Fibroblast of skin of back (primary cell): ENCODE data around the gene TUBA1C.
"Not testable (repeated sequence)": the region's sequence is repeated elsewhere in the genome, so short reads cannot be mapped to it uniquely, and the experiment has no call there.

Source experiments
- DNase-seq: peaks from one replicate; pipeline ENCODE4 v3.0.0-alpha.2; 2013

TUBA1C gene

DNA sequence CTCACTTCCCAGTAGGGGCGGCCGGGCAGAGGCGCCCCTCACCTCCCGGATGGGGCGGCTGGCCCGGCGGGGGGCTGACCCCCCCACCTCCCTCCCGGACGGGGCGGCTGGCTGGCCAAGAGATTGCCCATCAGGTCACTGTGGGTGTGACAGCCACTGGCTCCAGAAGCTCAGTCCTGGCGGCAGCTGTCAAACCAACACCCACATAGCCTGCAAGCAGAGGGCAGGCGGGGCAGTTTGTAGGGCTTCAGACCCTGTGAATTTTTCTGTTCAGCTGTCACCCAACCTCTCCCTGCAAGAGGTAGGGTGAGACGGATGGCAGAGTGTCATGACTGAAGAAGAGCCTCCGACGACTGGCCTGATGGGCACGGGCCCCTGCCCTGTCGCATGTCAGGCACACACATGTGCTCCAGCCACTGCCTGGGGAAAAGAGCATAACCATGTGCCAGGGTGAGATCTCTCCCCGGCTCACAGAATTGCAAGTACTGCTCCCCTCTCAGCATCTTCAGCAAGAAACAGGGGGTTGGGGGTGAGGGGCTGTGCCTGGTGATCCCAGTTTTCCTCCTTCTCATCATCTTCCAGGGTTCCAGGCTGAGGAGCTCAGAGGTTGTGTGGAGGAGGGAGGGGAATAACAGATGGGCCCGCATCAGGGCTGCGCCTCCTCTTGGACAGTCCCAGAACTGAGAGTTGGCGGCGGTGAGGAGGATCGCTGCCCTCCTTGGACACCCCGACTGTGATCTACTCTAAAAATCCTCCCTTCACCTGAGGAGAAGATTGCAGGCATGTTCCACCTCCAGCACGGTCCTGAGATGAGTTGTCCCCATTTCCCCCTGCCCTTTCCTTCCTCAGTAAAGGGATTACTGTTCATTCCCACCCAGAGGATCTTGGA is 18.9 kb downstream of the TUBA1C start:
- DNase-seq: no peak

DNA sequence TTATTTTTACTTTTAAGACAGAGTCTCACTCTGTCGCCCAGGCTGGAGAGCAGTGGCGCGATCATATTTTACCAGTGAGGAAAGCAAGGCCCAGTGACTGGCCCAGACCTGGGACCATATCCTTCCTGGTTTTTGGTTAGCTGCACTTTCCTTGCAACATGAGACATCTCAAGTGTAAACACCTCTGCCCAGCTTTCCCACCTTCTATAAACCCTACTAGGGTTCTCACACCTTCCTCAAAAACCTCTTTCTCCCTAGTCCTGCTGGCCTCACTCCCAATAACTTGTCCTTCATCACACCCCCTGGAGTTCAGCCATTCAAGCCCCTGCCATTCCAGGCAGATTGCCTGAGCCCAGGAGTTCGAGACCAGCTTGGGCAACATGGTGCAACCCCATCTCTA is 19.8 kb downstream of the TUBA1C start:
- DNase-seq: no peak

DNA sequence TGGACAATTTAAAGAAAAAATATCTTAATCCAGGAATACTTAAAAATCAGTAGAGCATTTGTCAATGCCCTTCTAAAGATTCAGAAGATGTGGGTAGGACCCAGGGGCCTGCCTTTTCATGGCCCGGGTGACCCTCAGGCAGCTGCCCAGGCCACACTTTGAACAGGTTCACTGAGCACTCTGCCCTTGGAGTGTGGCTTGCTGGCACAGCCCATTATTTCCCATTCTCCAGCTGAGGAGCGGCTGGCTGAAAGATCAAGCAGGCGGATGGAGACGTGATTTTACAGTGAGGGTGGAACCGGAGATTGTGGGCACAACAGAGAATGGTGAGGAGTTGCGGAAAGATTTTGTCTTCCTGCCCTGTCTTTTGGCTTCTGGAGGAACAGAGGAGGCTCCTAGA is 23.0 kb downstream of the TUBA1C start:
- DNase-seq: no peak

DNA sequence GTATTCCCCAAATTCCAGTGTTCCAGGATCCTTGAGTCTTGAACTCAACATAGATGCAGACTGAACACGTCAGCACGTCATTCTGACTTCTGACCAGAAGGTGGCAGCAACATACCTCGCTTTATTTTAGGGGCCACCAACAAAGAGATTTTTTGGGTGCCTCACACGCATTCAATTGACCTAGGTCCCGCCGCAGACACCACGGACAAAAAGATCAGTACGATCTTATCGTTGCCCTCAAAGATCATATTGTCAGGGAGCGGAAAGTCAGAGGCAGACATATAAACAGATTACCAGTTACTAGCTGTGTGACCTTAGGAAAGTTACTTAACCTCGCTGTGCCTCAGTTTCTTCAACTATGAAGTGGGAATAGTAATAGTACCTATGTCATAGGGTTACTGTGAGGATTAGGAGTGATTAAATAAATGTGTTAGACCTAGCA is 23.6 kb downstream of the TUBA1C start:
- DNase-seq: peak; percentile 50

DNA sequence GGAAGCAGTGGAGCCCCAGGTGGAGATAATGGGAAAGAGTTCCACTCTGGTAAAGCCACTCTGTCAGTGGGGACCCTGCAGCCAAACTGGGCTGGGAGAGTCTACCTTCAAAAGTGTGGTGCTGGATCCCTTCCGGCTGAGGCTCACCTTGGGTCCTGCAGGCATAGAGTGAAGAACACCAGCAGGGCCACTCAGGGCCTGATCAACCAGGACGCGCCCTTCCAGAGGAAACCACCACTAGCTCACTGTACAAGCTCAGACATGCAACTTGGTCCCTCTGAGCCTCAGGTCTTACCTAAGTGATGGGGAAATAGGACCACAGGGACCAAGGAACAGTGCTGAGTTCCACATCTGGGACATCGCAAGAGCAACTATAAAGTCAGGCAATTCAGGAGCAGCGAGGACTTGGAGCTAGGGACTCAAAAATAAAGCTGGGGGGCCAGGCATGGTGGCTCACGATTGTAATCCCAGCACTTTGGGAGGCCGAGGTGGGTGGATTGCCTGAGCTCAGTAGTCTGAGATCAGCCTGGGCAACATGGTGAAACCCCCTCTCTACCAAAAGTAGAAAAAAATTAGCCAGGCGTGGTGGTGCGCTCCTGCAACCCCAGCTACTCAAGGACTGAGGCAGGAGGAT is 24.2 kb downstream of the TUBA1C start:
- no peak for DNase-seq

DNA sequence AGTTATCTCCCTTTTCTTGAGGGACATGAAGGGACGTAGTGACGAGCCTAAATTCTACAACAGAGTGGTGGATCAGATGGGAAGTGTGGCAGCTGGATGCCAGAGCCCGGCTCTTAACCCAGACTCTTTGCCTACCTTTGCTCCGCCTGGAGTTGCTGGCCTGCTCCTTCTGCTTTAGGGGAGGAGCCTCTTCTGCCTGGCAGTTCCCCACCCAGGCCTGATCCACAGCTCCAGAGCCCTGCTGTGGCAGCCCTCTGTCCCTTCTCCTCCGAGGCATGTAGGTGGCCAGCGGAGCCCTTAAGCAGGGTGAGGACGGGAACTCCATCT is 27.8 kb downstream of the TUBA1C start:
- no peak for DNase-seq

DNA sequence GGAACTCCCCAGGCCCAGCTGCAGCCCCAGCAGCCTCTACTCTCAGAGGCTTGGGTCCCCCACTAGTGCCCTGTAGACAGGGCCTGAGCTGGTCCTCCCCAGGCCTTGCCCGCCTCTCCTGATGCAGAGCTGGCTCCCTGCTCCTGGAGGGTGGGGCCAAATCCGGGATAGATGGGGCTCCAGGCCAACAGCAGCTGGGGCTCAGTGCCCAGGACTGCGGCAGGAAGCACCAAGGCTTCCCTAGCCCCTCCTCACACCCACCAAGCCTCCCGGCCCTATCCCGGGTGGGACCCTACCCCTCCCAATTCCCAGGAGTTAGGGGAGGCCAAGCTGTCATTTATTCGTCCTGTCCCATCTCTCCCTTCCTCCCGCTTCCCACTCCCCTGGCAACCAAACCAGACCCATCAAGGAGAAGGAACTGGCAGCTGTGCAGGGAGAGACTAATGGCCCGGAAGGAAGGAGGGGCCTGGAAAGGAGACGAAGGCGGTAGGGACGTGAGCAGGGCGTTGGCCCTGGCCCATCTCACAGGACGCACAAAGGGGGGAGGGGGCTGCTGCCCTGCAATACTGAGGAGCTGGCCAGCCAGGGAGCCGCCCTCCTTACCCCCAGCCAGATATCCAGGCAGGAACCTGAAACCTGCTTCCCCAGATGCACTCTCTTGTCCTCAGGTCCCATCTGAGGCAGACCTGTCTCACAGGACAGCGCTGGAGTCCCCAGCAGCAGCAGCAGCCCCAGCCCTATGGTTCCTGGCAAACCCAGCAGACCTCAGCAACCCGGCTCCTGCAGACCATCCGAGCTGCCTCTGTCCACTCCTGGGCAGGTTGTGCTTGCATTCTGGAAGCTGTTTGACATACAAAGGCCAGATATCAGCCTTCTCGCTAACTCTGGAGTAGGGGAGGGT is 28.4 kb downstream of the TUBA1C start:
- no peak for DNase-seq

DNA sequence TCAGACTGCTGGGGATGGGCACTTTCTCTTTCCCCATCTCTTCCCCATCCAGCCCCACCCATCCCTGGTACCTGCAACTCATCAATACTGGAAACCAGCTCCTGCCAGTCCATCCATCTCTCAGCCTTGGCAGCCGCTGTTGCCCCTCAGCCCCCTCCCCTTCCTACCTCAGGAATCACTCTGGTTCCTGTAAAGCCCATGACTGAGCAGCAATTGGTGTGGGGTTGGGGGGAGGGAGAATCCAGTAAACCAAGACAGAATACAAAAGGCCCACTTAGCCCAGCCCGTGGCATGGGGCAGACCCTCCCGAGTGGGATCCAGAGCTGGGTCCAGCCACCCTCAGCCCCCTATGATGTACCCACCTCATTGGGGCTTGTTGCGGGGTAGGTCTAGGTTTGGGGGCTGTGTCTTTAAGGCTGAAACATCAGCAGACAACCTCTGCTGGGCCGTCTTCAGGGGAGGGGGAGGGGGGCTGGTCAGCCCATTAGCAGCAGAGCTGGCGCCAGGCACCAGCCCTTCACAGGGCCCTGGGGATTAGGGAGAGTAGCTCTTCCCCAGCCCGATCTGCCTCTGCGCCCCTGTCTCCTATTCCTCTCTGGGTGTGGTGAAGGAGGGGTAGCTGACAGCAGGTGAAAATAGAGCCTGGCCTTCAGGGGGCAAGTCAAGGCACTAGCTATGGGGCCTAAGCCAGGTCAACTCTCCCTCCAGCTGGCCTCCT is 29.4 kb downstream of the TUBA1C start:
- no peak for DNase-seq

DNA sequence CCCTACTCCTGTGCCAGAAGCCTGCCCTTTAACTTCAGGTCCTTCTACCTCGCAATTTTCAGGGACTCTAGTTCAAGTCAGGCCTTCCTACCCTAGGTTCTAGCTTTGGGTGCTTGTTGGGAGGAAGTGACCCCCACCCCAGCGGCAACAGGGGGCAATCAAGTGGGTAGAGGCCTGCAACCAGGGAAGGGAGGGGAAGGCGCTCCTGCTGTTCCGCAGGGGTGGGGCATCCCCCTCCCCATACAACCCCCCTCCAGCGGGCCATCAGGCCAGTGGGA is 29.9 kb downstream of the TUBA1C start:
- DNase-seq: no peak

DNA sequence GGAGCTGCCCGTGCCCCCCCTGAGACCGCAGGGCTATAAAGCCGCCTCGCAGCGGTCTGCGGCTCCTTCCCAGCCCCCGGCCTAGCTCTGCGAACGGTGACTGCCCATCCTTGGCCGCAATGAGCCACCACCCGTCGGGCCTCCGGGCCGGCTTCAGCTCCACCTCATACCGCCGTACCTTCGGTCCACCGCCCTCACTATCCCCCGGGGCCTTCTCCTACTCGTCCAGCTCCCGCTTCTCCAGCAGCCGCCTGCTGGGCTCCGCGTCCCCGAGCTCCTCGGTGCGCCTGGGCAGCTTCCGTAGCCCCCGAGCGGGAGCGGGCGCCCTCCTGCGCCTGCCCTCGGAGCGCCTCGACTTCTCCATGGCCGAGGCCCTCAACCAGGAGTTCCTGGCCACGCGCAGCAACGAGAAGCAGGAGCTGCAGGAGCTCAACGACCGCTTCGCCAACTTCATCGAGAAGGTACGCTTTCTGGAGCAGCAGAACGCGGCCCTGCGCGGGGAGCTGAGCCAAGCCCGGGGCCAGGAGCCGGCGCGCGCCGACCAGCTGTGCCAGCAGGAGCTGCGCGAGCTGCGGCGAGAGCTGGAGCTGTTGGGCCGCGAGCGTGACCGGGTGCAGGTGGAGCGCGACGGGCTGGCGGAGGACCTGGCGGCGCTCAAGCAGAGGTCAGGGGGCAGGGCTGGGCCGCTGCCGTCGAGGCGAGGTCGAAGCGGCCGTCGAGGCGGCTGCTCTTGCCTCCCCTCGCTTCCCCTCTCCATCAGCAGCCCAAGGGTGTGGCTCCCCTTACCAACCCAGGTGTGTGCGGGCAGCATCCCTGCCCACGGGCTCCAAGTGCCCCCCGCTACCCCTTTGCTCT is 30.4 kb downstream of the TUBA1C start, which contains the start of gene PRPH:
Gene PRPH, plus strand, starts transcription at position 66 of the 855 bp plus-strand sequence. Its CDS starts 54 bp downstream, at position 120.
- DNase-seq: no peak

DNA sequence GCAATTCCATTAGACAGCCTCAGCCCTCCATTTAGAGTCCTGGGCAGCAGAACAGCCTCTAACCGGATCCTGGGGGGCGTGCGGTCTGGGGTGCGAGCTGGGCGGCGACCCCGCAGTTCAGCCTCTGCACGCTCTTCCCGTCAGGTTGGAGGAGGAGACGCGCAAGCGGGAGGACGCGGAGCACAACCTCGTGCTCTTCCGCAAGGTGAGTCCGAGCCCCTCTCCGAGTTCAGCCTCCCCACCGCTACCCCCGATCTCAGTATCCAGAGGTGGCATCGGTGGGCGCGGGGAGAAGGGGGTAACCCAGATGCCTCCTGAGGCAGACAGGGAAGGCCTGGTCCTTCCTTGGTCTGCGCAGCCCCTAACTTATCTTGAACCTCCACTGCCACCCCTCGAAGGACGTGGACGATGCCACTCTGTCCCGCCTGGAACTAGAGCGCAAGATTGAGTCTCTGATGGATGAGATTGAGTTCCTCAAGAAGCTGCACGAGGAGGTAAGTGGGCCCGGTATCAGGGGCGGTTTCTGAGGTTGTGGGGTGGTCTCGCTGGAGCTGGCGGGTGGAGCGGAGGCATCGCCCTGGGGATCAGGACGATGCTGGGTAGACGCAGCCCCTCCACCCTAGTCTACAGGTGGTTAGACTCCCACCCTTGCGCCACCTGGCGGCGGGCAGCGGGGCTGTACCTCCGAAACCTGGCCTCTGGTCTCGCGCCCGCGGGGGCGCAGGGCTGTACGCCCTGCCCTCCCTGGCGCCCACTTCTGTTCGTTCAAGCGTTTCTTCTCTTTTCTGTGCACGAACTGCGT is 31.4 kb downstream of the TUBA1C start:
- DNase-seq: no peak

DNA sequence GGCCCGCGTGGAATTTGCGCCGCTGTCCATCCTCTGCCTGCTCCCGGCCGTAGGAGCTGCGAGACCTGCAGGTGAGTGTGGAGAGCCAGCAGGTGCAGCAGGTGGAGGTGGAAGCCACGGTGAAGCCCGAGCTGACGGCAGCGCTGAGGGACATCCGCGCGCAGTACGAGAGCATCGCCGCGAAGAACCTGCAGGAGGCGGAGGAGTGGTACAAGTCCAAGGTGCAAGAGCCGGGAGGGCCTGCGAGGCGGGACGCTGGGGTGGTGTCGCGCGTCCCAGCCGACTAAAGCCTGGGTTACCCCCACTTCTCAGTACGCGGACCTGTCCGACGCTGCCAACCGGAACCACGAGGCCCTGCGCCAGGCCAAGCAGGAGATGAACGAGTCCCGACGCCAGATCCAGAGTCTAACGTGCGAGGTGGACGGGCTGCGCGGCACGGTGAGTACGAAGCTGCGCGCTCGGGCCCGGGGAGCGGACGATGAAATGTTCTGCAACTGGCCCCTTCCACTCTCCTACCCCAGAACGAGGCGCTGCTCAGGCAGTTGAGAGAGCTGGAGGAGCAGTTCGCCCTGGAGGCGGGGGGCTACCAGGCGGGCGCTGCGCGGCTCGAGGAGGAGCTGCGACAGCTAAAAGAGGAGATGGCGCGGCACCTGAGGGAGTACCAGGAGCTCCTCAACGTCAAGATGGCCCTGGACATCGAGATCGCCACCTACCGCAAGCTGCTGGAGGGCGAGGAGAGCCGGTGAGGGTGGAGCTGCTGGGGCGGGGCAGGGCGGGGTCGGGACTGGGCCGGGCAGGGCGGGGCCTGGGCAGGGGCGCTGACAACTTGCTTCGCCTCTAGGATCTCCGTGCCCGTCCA is 32.2 kb downstream of the TUBA1C start:
- no peak for DNase-seq

DNA sequence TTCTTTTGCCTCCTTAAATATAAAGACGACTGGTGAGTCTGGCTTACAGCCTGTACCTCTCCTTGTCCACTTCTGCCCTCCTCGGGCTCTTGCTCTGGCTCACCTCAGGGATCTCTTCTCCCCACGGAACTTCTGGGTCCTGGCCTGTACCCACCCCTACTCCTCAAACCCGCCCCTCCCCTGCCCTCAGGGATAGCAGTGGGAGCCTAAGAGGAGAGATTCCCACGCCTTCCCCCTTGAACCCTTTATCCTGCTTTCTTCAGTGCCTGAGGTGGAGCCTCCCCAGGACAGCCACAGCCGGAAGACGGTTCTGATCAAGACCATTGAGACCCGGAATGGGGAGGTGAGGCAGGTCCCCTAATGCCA is 32.8 kb downstream of the TUBA1C start:
- no peak for DNase-seq

DNA sequence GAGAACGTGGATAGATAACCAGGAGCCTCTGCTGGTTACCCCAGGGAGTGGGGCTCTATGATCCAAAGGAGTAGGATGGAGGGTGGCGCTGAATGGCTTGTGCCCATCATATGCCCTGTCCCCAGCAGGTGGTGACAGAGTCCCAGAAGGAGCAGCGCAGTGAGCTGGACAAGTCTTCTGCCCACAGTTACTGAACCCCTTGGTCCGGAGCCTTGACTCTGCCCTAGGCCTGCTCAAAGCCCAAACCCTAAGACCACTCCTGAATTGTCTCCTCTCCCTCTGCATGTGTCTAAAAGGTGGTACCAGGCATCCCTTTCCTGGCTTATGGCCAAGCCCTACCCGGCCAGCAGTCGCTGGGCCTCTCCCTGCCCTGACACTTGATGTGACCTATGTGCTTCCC is 33.3 kb downstream of the TUBA1C start:
- DNase-seq: no peak

DNA sequence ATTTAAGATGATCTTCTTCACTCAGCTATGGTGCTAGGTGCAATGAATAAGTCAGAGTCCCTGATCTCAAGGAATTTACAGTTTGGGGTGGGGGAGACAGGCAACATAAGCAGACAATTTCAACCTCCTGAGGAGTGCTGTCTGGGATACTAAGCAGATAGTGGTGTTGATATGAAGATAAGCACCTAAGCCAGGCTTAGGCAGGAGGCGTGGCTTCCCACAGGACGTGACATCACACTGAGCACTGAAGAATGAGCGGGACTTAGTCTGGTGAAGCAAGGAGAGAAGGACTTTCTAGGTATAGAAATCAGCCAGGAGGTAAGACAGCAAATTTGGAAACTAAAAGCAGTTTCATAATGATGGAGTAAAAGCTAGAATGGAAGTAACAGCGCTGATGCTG is 36.9 kb downstream of the TUBA1C start:
- no peak for DNase-seq

DNA sequence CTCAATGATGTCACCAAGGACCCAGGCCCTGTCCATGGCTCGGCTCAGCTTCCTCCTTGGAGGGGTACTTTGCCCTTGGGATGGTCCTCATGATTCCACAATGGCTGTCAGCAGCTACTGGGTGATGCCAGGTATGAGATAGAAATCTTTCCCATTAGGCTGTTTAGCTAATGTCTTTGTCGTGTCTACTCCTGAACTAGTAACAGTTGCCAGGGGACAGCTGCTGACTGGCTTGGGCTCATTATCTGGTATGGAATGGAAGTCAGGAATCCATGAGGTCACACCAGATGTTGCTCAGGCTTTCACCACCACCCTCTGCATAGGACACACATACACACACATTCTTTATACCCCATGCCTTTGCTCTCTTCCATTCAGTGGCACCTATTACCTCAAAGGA is 39.3 kb downstream of the TUBA1C start:
- DNase-seq: peak; percentile 45

DNA sequence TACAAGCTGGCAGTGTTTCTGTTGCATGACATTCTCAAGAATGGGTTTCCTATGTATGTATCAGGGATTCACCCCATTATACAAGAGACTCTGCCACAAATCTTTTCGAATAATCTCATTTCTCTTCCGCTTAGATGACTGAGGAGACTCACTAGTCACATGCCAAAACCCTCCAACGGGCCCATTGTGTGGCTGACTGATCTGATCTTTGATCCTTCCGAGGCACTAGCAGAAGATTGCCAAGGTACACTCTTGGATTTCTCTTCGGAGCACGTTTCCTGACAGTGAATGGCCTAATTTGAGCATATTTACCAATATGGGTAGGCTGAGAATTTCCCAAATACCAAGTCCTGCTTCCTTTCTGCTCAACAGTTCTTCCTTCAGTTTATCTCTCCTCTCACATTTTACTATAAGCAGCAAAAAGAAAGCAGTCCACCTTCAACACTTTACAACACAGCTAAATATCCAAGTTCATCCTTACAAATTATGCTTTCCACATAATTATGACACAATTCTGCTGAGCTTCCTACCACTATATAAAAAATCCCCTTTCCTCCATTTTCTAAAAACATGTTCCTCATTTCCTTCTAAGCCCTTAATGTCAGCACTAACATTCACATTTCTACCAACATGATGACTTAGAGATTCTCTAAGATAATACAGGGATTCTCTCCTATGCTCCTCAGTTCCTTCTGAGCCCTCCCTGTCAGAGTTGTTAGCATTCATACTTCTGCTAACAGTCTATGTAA is 41.1 kb downstream of the TUBA1C start:
- no peak for DNase-seq

DNA sequence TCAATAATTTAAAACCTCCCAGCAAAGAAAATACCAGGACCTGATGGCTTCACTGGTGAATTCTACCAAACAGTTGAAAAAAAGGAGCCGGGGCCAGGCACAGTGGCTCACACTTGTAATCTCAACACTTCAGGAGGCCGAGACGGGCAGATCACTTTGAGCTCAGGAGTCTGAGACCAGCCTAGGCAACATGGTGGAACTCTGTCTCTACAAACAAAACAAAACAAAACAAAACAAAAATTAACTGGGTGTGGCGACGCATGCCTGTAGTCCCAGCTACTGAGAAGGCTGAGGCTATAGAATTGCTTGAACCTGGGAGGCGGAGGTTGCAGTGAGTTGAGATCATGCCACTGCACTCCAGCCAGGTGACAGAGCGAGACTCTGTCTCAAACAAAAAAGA is 44.5 kb downstream of the TUBA1C start:
- DNase-seq: no peak

DNA sequence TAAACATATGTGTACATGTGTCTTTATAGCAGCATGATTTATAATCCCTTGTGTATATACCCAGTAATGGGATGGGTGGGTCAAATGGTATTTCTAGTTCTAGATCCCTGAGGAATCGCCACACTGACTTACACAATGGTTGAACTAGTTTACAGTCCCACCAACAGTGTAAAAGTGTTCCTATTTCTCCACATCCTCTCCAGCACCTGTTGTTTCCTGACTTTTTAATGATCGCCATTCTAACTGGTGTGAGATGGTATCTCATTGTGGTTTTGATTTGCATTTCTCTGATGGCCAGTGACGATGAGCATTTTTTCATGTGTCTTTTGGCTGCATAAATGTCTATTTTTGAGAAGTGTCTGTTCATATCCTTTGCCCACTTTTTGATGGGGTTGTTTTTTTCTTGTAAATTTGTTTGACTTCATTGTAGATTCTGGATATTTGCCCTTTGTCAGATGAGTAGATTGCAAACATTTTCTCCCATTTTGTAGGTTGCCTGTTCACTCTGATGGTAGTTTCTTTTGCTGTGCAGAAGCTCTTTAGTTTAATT is 45.6 kb downstream of the TUBA1C start:
- DNase-seq: not testable (repeated sequence)
